Measurements from ENCODE around the gene NOTCH4.
A peak's percentile ranks its signal among the peaks of the same experiment; 100 is the strongest.
"Not testable (repeated sequence)": the region's sequence is repeated elsewhere in the genome, so short reads cannot be mapped to it uniquely, and the experiment has no call there.

Gene NOTCH4

DNA sequence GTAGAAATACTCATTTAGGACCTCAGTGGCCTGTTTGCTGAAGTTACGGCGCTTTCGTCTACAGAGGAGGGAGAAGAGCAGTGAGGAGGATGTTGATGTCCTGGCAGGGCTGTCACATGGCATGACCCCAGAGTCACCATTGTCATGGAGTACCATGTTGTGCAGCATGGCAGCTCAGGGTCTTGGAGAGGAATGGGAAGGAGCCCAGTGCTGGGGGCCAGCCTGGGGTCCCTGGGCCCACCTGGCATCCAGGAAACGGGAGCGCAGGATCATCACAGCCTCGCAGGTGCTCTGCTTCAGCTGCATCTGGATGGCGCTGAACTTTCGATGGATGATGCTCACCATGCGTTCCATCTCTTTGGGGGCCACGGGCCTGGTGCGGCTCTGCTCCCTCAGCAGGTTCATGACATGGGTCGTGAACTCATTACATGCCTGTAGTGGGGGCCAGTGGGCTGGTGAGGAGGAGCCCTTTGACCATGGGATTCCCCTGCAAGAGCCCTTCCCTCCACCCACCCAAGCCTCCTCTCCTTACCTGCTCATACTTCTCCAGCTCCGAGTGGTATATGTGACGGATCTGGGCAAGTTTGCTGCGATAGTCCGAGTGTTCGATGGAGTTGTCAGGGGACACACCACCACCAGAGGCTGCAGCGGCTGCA is 36.0 kb downstream of the NOTCH4 start:
- ChIA-PET POLR2A (interaction anchor here (0.9 to 1.2 kb wide), 2 partner anchors 30 to 784 kb away, joined by 3 to 4 read pairs; no protein-coding TSS in a partner anchor), CTCF (interaction anchor here (0.7 to 2.9 kb wide), 2 partner anchors 8 to 69 kb away, joined by 3 to 9 read pairs; no protein-coding TSS in a partner anchor)
- H3K36me3 ChIP-seq (ENCODE audit: control insufficient read depth in 4 of 4, insufficient read depth in 4 of 4, low read length in 3 of 4): peaks cover 6 to 46% (median 24%) of the 10 kb centered on the region in 4 experiments
- not testable (repeated sequence) for H3K27me3 ChIP-seq (replicated peaks in 2 of 5; ENCODE audit: control insufficient read depth in 4 of 5, insufficient read depth in 5 of 5, low read length in 4 of 5); DNase-seq; H3K9me3 ChIP-seq (ENCODE audit: control extremely low read depth in 1 of 5, control insufficient read depth in 4 of 5, insufficient read depth in 2 of 5, low read depth in 1 of 5, low read length in 4 of 5)
- 100% methylated on average over 4 of the region's 18 CpGs for WGBS (ENCODE audit: insufficient coverage)
- H3K27ac ChIP-seq (ENCODE audit: insufficient read depth in 1 of 2, low read depth in 1 of 2, low read length in 2 of 2, poor library complexity in 1 of 2, severe bottlenecking in 2 of 2): peak overlapping the region; percentile 87 to 93
- H3K4me3 ChIP-seq (ENCODE audit: control insufficient read depth in 1 of 7, extremely low read depth in 1 of 7, insufficient read depth in 4 of 7, low read depth in 2 of 7, low read length in 6 of 7): peak overlapping the region in 5 of 7 experiments; percentile 75 to 90 (median 88)
- peaks cover 6 to 57% (median 54%) of the 10 kb centered on the region in 4 experiments for H3K4me1 ChIP-seq (ENCODE audit: control extremely low read depth in 1 of 4, control insufficient read depth in 4 of 4, insufficient read depth in 4 of 4, low read length in 3 of 4)

DNA sequence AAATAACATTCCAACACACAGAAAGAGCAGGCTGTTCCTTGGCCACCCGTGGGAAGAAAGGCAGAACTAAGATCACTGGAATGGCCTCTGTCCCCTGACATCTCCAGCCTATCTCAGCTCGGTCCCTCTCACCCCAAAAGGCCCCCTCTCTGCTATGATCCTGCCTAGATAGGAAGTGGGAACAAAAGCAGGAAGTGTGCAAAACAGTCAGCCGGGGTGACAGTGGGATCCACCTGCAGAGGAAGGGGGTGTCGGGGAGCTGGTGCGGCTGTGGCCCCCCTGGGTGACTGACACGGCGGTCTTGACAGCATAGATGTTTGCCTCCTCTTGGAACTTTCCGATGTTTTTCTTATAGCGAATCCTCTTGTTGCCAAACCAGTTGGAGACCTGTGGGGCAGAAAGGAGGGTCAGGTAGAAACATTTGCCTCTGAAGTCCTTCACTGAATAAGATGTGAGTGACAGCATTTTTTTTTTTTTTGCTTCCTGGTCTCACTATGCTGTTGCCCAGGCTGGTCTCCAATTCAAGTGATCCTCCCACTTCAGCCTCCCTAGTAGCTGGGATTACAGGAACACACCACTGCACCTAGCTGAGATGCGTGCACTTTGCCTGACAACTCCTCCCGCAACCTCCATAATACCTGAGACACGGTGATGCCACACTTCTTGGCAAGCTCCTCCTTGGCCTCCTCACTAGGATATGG is 36.7 kb downstream of the NOTCH4 start:
- Histone ChIP-seq H3K4me3 (ENCODE audit: control insufficient read depth in 1 of 7, extremely low read depth in 1 of 7, insufficient read depth in 4 of 7, low read depth in 2 of 7, low read length in 6 of 7) (peak overlapping the region in 4 of 7 experiments; percentile 16 to 54 (median 26)), H3K36me3 (ENCODE audit: control insufficient read depth in 4 of 4, insufficient read depth in 4 of 4, low read length in 3 of 4) (peaks cover 6 to 52% (median 31%) of the 10 kb centered on the region in 4 experiments), H3K9me3 (ENCODE audit: control extremely low read depth in 1 of 5, control insufficient read depth in 4 of 5, insufficient read depth in 2 of 5, low read depth in 1 of 5, low read length in 4 of 5) (no peaks in the 10 kb centered on the region), H3K27me3 (replicated peaks in 2 of 5; ENCODE audit: control insufficient read depth in 4 of 5, insufficient read depth in 5 of 5, low read length in 4 of 5) (no peaks in the 10 kb centered on the region), H3K27ac (ENCODE audit: insufficient read depth in 1 of 2, low read depth in 1 of 2, low read length in 2 of 2, poor library complexity in 1 of 2, severe bottlenecking in 2 of 2) (peak overlapping the region; percentile 36 to 69), H3K4me1 (ENCODE audit: control extremely low read depth in 1 of 4, control insufficient read depth in 4 of 4, insufficient read depth in 4 of 4, low read length in 3 of 4) (peaks cover 6 to 57% (median 50%) of the 10 kb centered on the region in 4 experiments)
- CTCF ChIA-PET: interaction anchor here (0.7 to 2.9 kb wide), 2 partner anchors 8 to 69 kb away, joined by 3 to 9 read pairs; no protein-coding TSS in a partner anchor
- 33% methylated on average over 9 of the region's 12 CpGs for WGBS (ENCODE audit: insufficient coverage)
- no peak for DNase-seq
- POLR2A ChIA-PET: interaction anchor here (0.9 kb wide), 1 partner anchor 30 kb away, joined by 4 read pairs; no protein-coding TSS in a partner anchor

GRCh38 chr6:32186151-32186840 is 37.6 kb downstream of the NOTCH4 start:
- POLR2A ChIA-PET; DNase-seq; H3K27me3 ChIP-seq (replicated peaks in 2 of 5; ENCODE audit: control insufficient read depth in 4 of 5, insufficient read depth in 5 of 5, low read length in 4 of 5); H3K9me3 ChIP-seq (ENCODE audit: control extremely low read depth in 1 of 5, control insufficient read depth in 4 of 5, insufficient read depth in 2 of 5, low read depth in 1 of 5, low read length in 4 of 5); CTCF ChIA-PET: not testable (repeated sequence)
- peaks cover 6 to 50% (median 41%) of the 10 kb centered on the region in 4 experiments for H3K4me1 ChIP-seq (ENCODE audit: control extremely low read depth in 1 of 4, control insufficient read depth in 4 of 4, insufficient read depth in 4 of 4, low read length in 3 of 4)
- peak overlapping the region in 1 of 7 experiments; percentile 54 for H3K4me3 ChIP-seq (ENCODE audit: control insufficient read depth in 1 of 7, extremely low read depth in 1 of 7, insufficient read depth in 4 of 7, low read depth in 2 of 7, low read length in 6 of 7)
- H3K36me3 ChIP-seq (ENCODE audit: control insufficient read depth in 4 of 4, insufficient read depth in 4 of 4, low read length in 3 of 4): peaks cover 6 to 56% (median 35%) of the 10 kb centered on the region in 4 experiments
- H3K27ac ChIP-seq (ENCODE audit: insufficient read depth in 1 of 2, low read depth in 1 of 2, low read length in 2 of 2, poor library complexity in 1 of 2, severe bottlenecking in 2 of 2): peak overlapping the region; percentile 36 to 69
- WGBS (ENCODE audit: insufficient coverage): 87% methylated on average over 3 of the region's 10 CpGs

DNA sequence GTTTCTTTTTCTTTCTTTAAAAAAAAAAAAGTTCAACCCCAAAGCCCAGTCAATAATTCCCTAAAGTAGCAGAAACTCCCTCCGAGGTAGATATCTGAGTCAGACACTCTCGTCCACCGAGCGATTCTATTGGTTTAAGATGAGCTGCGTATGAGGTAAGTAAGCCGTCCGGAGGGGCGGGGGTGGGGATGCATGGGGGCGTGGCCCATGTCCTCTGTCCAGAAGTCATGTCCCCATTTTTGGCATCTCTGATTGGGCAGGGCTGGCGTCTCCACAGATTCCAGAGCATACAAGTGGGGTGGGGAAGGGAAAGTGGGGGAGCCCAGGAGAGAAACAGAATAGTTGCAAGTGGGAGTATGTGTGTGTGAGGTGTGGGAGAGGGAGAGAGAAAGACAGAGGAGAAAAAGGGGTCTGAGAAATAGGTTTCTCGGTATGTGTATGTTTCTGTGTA is 38.2 kb downstream of the NOTCH4 start:
- H3K9me3 ChIP-seq (ENCODE audit: control extremely low read depth in 1 of 5, control insufficient read depth in 4 of 5, insufficient read depth in 2 of 5, low read depth in 1 of 5, low read length in 4 of 5); POLR2A ChIA-PET; DNase-seq; CTCF ChIA-PET; H3K27me3 ChIP-seq (replicated peaks in 2 of 5; ENCODE audit: control insufficient read depth in 4 of 5, insufficient read depth in 5 of 5, low read length in 4 of 5); H3K4me3 ChIP-seq (ENCODE audit: control insufficient read depth in 1 of 7, extremely low read depth in 1 of 7, insufficient read depth in 4 of 7, low read depth in 2 of 7, low read length in 6 of 7): not testable (repeated sequence)
- Histone ChIP-seq H3K4me1 (ENCODE audit: control extremely low read depth in 1 of 4, control insufficient read depth in 4 of 4, insufficient read depth in 4 of 4, low read length in 3 of 4) (peaks cover 6 to 44% (median 35%) of the 10 kb centered on the region in 4 experiments), H3K27ac (ENCODE audit: insufficient read depth in 1 of 2, low read depth in 1 of 2, low read length in 2 of 2, poor library complexity in 1 of 2, severe bottlenecking in 2 of 2) (peak overlapping the region in 1 of 2 experiments; percentile 69), H3K36me3 (ENCODE audit: control insufficient read depth in 4 of 4, insufficient read depth in 4 of 4, low read length in 3 of 4) (peaks cover 8 to 62% (median 40%) of the 10 kb centered on the region in 4 experiments)
- 94% methylated on average over 2 of the region's 11 CpGs for WGBS (ENCODE audit: insufficient coverage)

GRCh38 chr6:32184084-32184640 is 39.7 kb downstream of the NOTCH4 start, which contains the start of gene AGER:
AGER (minus strand) TSS chr6:32184253; CDS start chr6:32184222, 31 bp downstream.
- H3K9me3 ChIP-seq (ENCODE audit: control extremely low read depth in 1 of 5, control insufficient read depth in 4 of 5, insufficient read depth in 2 of 5, low read depth in 1 of 5, low read length in 4 of 5): no peaks in the 10 kb centered on the region
- no peaks in the 10 kb centered on the region for H3K27me3 ChIP-seq (replicated peaks in 2 of 5; ENCODE audit: control insufficient read depth in 4 of 5, insufficient read depth in 5 of 5, low read length in 4 of 5)
- no peak within 1 kb of the TSS for H3K4me3 ChIP-seq (ENCODE audit: control insufficient read depth in 1 of 7, extremely low read depth in 1 of 7, insufficient read depth in 4 of 7, low read depth in 2 of 7, low read length in 6 of 7)
- no peak for DNase-seq
- H3K4me1 ChIP-seq (ENCODE audit: control extremely low read depth in 1 of 4, control insufficient read depth in 4 of 4, insufficient read depth in 4 of 4, low read length in 3 of 4): peaks cover 6 to 47% (median 38%) of the 10 kb centered on the region in 4 experiments
- POLR2A ChIA-PET: no interaction called here
- CTCF ChIA-PET: interaction anchor here (2.3 kb wide), 1 partner anchor 12 kb away, joined by 10 read pairs; no protein-coding TSS in a partner anchor
- 91% methylated on average over 4 of the region's 6 CpGs for WGBS (ENCODE audit: insufficient coverage)
- H3K36me3 ChIP-seq (ENCODE audit: control insufficient read depth in 4 of 4, insufficient read depth in 4 of 4, low read length in 3 of 4): peaks cover 10 to 70% (median 47%) of the 10 kb centered on the region in 4 experiments
- peak within 1 kb of the TSS in 1 of 2 experiments; percentile 54 for H3K27ac ChIP-seq (ENCODE audit: insufficient read depth in 1 of 2, low read depth in 1 of 2, low read length in 2 of 2, poor library complexity in 1 of 2, severe bottlenecking in 2 of 2)

DNA sequence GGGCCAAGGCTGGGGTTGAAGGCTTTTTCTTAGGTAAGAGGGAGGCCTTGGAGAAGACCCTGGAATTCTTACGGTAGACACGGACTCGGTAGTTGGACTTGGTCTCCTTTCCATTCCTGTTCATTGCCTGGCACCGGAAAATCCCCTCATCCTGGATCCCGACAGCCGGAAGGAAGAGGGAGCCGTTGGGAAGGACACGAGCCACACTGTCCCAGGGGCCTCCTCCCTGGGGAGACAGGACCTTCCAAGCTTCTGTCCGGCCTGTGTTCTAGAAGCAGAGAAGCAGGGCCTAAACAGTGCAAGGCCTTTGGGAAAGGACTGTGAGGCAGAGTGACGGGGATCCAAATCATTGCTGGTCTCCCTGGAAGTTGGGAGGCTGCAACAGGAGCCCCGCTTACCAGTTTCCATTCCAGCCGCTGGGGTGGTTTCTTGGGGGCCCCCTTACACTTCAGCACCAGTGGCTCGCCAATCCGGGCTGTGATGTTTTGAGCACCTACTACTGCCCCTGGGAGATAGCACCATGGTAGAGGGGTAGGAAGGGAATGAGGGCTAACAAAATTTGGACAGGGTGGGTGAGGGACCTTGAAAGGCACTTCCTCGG is 40.3 kb downstream of the NOTCH4 start:
- POLR2A ChIA-PET: no interaction called here
- Histone ChIP-seq H3K27me3 (replicated peaks in 2 of 5; ENCODE audit: control insufficient read depth in 4 of 5, insufficient read depth in 5 of 5, low read length in 4 of 5) (no peaks in the 10 kb centered on the region), H3K9me3 (ENCODE audit: control extremely low read depth in 1 of 5, control insufficient read depth in 4 of 5, insufficient read depth in 2 of 5, low read depth in 1 of 5, low read length in 4 of 5) (no peaks in the 10 kb centered on the region), H3K4me1 (ENCODE audit: control extremely low read depth in 1 of 4, control insufficient read depth in 4 of 4, insufficient read depth in 4 of 4, low read length in 3 of 4) (peaks cover 9 to 47% (median 38%) of the 10 kb centered on the region in 4 experiments), H3K27ac (ENCODE audit: insufficient read depth in 1 of 2, low read depth in 1 of 2, low read length in 2 of 2, poor library complexity in 1 of 2, severe bottlenecking in 2 of 2) (peak overlapping the region in 1 of 2 experiments; percentile 54), H3K36me3 (ENCODE audit: control insufficient read depth in 4 of 4, insufficient read depth in 4 of 4, low read length in 3 of 4) (peaks cover 10 to 66% (median 47%) of the 10 kb centered on the region in 4 experiments), H3K4me3 (ENCODE audit: control insufficient read depth in 1 of 7, extremely low read depth in 1 of 7, insufficient read depth in 4 of 7, low read depth in 2 of 7, low read length in 6 of 7) (no peak overlapping the region)
- CTCF ChIA-PET: interaction anchor here (1.8 to 2.3 kb wide), 2 partner anchors 9 to 13 kb away, joined by 5 to 10 read pairs; partner anchors contain the start of gene GPSM3
- WGBS (ENCODE audit: insufficient coverage): 98% methylated on average over 13 of the region's 15 CpGs
- no peak for DNase-seq
